GM23248 (cell line): Measurements from ENCODE around the gene SCNN1B.

Experiments
- EZH2 ChIP-seq: fragments of 200-600 bp; sonication (generic); IDR thresholded peaks from 2 replicates; pipeline ENCODE4 v1.6.1; 2018; ENCODE audit warnings: antibody characterized with exemption, mild to moderate bottlenecking; ENCODE audit not compliant: insufficient read depth, poor library complexity, severe bottlenecking
- EZH2phosphoT487 ChIP-seq: fragments of 200-600 bp; sonication (generic); IDR thresholded peaks from 2 replicates; pipeline ENCODE4 v1.6.1; 2018; ENCODE audit warnings: antibody characterized with exemption, moderate library complexity, mild to moderate bottlenecking, low read depth; ENCODE audit not compliant: insufficient read depth

- TF ChIP-seq EZH2 (no peak), EZH2phosphoT487 (no peak)
Observed at GRCh38 chr16:23410176-23410575, 108.1 kb downstream of the SCNN1B start.
